ENCODE data around the gene CYBA. TPM values are rescaled to one million over a fixed set of nuclear protein-coding genes. Genes with fewer than 3 reads are reported as not detected.
A peak's percentile ranks its signal among the peaks of the same experiment; 100 is the strongest.

CYBA gene
- total RNA-seq, 1 experiment from 2014 or later, result 351 TPM

DNA sequence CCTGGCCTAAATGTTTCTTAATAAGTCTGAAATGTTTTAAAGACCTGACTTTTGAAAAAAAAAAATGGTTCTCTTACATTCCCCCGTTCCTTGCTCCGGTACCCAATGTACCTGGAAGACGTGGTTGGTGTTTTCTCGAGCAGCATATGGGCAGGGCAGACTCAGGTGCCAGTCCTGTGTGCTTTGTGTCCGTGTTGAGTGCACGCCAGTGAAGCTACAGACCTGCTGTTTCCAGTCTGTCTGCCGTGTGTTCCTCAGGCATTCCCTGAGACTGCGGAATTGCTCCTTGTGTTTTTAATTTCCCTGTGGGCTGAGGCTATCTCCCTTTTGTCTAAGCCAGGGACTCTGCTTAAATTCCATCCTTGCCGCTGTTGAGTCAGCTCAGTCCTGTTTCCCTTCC, 24.2 kb downstream of the CYBA start:
- Mint-ChIP-seq H3K4me1 (ENCODE audit: low read depth, unreplicated experiment) (no peaks in the 10 kb centered on the region), H3K36me3 (ENCODE audit: insufficient read depth, unreplicated experiment) (peaks cover 97% of the 10 kb centered on the region), H3K27ac (ENCODE audit: unreplicated experiment) (peak overlapping the region; percentile 17), H3K27me3 (ENCODE audit: insufficient read depth, unreplicated experiment) (no peaks in the 10 kb centered on the region), H3K4me3 (ENCODE audit: unreplicated experiment) (no peak overlapping the region), H3K9me3 (ENCODE audit: unreplicated experiment) (no peaks in the 10 kb centered on the region)
- intact Hi-C loops (cut with micrococcal nuclease; ENCODE audit: unreplicated experiment), result no loop called here
- ChIA-PET CTCF (interaction anchor here (1.3 kb wide), 1 partner anchor 10 kb away, joined by 5 read pairs; no protein-coding TSS in a partner anchor), POLR2A (no interaction called here)
- H3K27me3 ChIP-seq (replicated peaks; ENCODE audit: control insufficient read depth, insufficient read depth, low read length), result no peaks in the 10 kb centered on the region
- H3K36me3 ChIP-seq (ENCODE audit: control insufficient read depth, insufficient read depth, low read length), result peaks cover 10% of the 10 kb centered on the region
- TF ChIP-seq, protein P1, sequence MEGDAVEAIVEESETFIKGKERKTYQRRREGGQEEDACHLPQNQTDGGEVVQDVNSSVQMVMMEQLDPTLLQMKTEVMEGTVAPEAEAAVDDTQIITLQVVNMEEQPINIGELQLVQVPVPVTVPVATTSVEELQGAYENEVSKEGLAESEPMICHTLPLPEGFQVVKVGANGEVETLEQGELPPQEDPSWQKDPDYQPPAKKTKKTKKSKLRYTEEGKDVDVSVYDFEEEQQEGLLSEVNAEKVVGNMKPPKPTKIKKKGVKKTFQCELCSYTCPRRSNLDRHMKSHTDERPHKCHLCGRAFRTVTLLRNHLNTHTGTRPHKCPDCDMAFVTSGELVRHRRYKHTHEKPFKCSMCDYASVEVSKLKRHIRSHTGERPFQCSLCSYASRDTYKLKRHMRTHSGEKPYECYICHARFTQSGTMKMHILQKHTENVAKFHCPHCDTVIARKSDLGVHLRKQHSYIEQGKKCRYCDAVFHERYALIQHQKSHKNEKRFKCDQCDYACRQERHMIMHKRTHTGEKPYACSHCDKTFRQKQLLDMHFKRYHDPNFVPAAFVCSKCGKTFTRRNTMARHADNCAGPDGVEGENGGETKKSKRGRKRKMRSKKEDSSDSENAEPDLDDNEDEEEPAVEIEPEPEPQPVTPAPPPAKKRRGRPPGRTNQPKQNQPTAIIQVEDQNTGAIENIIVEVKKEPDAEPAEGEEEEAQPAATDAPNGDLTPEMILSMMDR (IDR thresholded peaks at IDR 0.05; ENCODE audit: insufficient read depth in 1 of 2, low read depth in 1 of 2, low read length in 1 of 2, severe bottlenecking in 1 of 2, unreplicated experiment in 1 of 2), result no peak
- BruUV-seq (replicated peaks), result no TSS peak
- no peaks in the 10 kb centered on the region for H3K9me3 ChIP-seq
- no peak for DNase-seq
- H3K4me1 ChIP-seq, result no peaks in the 10 kb centered on the region
- no peak overlapping the region for H3K4me3 ChIP-seq (ENCODE audit: low read depth, low read length)

DNA sequence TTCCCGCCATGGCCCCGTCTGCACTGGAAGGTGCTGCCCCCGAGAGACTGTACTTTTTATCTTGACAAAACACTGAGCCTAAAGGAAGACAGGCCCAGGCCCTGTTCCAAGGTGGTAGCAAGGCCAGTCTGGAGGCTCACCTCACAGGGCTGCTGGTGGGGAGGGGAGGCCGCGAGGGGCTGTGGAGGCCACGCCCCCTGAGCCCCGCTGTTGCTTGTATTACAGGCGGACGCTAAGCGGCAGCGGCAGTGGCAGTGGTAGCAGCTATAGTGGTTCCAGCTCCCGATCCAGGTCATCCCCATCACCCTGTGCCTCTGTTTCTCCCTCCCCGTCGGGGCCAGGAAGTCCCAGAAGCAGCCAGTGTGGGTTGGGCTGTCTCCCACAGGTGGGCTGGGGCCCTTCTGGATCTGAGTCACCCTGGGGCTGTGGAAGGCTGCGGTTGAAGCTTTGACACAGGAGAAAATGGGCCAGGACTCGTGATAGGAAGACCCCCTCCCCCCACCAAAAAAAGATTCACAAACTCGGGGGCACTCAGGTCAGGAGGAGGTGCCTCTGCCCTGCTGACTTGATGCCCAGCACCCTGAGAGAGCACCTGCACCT, 25.8 kb downstream of the CYBA start:
- ChIA-PET POLR2A (no interaction called here), CTCF (no interaction called here)
- Mint-ChIP-seq H3K27me3 (ENCODE audit: insufficient read depth, unreplicated experiment) (no peaks in the 10 kb centered on the region), H3K27ac (ENCODE audit: unreplicated experiment) (no peak overlapping the region), H3K36me3 (ENCODE audit: insufficient read depth, unreplicated experiment) (peaks cover 96% of the 10 kb centered on the region), H3K9me3 (ENCODE audit: unreplicated experiment) (no peaks in the 10 kb centered on the region), H3K4me1 (ENCODE audit: low read depth, unreplicated experiment) (no peaks in the 10 kb centered on the region), H3K4me3 (ENCODE audit: unreplicated experiment) (no peak overlapping the region)
- TF ChIP-seq, protein P1 (IDR thresholded peaks at IDR 0.05; ENCODE audit: insufficient read depth in 1 of 2, low read depth in 1 of 2, low read length in 1 of 2, severe bottlenecking in 1 of 2, unreplicated experiment in 1 of 2), result no peak
- no peak for DNase-seq
- no TSS peak for BruUV-seq (replicated peaks)
- Histone ChIP-seq H3K36me3 (ENCODE audit: control insufficient read depth, insufficient read depth, low read length) (peaks cover 9% of the 10 kb centered on the region), H3K9me3 (no peaks in the 10 kb centered on the region), H3K4me3 (ENCODE audit: low read depth, low read length) (no peak overlapping the region), H3K4me1 (no peaks in the 10 kb centered on the region), H3K27me3 (replicated peaks; ENCODE audit: control insufficient read depth, insufficient read depth, low read length) (no peaks in the 10 kb centered on the region)
- intact Hi-C loops (cut with micrococcal nuclease; ENCODE audit: unreplicated experiment), result no loop called here

DNA sequence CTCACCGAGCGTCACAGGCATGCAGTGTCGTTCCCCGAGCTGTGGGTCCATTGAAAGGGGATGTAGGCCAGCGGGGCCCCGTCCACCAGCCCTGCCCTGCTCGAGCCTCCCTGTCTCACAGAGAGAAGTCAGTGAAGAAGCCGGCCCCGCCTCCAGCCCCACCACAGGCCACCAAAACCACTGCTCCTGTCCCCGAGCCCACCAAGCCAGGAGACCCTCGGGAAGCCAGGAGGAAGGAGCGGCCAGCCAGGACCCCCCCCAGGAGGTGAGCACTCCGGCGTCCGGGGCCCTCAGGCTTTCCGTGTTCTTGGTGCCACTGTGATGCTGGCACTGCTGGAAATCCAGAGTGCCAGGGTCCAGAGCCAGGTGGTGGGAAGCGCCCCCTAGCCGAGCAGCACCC, 26.4 kb downstream of the CYBA start:
- H3K36me3 ChIP-seq (ENCODE audit: control insufficient read depth, insufficient read depth, low read length), result peaks cover 9% of the 10 kb centered on the region
- ChIA-PET POLR2A (no interaction called here), CTCF (no interaction called here)
- no peaks in the 10 kb centered on the region for H3K4me1 Mint-ChIP-seq (ENCODE audit: low read depth, unreplicated experiment)
- H3K9me3 ChIP-seq, result no peaks in the 10 kb centered on the region
- H3K27ac Mint-ChIP-seq (ENCODE audit: unreplicated experiment), result no peak overlapping the region
- no TSS peak for BruUV-seq (replicated peaks)
- H3K27me3 Mint-ChIP-seq (ENCODE audit: insufficient read depth, unreplicated experiment), result no peaks in the 10 kb centered on the region
- peaks cover 96% of the 10 kb centered on the region for H3K36me3 Mint-ChIP-seq (ENCODE audit: insufficient read depth, unreplicated experiment)
- H3K27me3 ChIP-seq (replicated peaks; ENCODE audit: control insufficient read depth, insufficient read depth, low read length), result no peaks in the 10 kb centered on the region
- H3K4me3 ChIP-seq (ENCODE audit: low read depth, low read length), result no peak overlapping the region
- no peaks in the 10 kb centered on the region for H3K4me1 ChIP-seq
- no peak overlapping the region for H3K4me3 Mint-ChIP-seq (ENCODE audit: unreplicated experiment)
- intact Hi-C loops (cut with micrococcal nuclease; ENCODE audit: unreplicated experiment), result no loop called here
- H3K9me3 Mint-ChIP-seq (ENCODE audit: unreplicated experiment), result no peaks in the 10 kb centered on the region
- TF ChIP-seq, protein P1 (IDR thresholded peaks at IDR 0.05; ENCODE audit: insufficient read depth in 1 of 2, low read depth in 1 of 2, low read length in 1 of 2, severe bottlenecking in 1 of 2, unreplicated experiment in 1 of 2), result no peak
- DNase-seq, result no peak
